A549 treated with RU486 at 1 μM for 4 hours (cell line): ENCODE data around the gene EPHB1. TPM values are rescaled to one million over a fixed set of nuclear protein-coding genes. Genes with fewer than 3 reads are reported as not detected.

Source experiments
- total RNA-seq: library from RNA; stranded (reverse); fragments of 200-300 nt; extraction: Qiagen RNA extraction; gene quantifications from 5 replicates; pipeline ENCODE4 v1.2.3, GENCODE V29; 2022; ENCODE audit warnings: low read depth

EPHB1 gene
- total RNA-seq: 0.12 to 0.16 TPM (median 0.14 TPM) in 4 of 5 replicates, not detected in the other

DNA sequence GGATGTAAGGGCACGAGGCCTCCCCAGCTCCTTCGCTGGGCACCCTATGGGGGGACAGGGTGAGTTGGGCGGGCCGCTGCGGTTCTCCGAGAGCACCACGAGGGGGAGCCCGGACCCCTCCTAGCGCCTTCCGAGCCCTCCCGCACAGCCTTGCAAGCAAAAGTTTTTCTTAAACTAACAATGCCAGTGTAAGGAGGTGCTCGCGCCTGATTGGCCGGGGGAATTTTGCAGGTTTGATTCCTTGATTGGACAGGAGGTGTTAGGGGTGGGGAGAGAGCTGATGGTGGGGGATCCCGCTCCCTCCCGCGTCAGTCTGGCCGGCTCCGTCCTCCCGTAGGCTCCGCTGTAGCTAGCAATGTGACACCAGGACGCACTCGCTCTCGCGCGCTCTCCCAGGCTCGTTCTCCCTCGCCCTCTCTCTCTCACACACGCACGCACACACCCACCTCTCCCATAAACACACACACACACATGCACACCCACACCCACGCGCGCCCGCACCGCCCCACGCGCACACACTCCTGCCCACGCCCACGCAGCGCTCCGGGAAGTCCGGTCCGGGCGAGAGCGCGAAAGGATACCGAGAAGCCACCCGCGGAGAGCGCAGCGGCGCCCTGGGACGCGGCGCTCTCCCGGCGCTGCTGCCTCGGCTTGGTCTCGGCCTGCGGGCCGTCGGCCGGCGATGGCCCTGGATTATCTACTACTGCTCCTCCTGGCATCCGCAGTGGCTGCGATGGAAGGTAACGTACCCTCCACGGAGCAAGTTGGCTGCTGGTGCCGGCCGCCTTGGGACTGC, at the start of gene EPHB1:
Gene EPHB1 (plus strand): TSS at position 311 of the 796 bp plus-strand sequence.

Other genes starting within 250 kb of the EPHB1 start
- gene KY, start 144.2 kb upstream of the EPHB1 start, total RNA-seq: 0.07 to 0.21 TPM (median 0.10 TPM) in 4 of 5 replicates, not detected in the other